ENCODE measurements around the gene MLX. TPM values are rescaled to one million over a fixed set of nuclear protein-coding genes. Genes with fewer than 3 reads are reported as not detected.

Gene MLX
- total and polyA plus RNA-seq, 2 donors (not counting 1 experiment from before 2014, with no cell fraction given): 36.2 to 49.3 TPM

- Histone ChIP-seq H3K36me3 (ENCODE audit: control insufficient read depth, insufficient read depth, low read length) (peaks cover 14% of the 10 kb centered on the region), H4K20me1 (ENCODE audit: control insufficient read depth, extremely low read depth, insufficient read depth, low read length) (no peaks in the 10 kb centered on the region), H3K9ac (ENCODE audit: insufficient read depth, low read length) (no peak overlapping the region), H3K4me1 (ENCODE audit: control insufficient read depth, extremely low read depth, insufficient read depth, low read length) (no peaks in the 10 kb centered on the region), H3K79me2 (ENCODE audit: control insufficient read depth, insufficient read depth, low read length) (no peaks in the 10 kb centered on the region), H3K27me3 (ENCODE audit: control insufficient read depth, insufficient read depth, low read length) (no peaks in the 10 kb centered on the region), H3K4me3 (replicated peaks in 1 of 4; ENCODE audit: control extremely low read depth in 1 of 4, insufficient read depth in 1 of 4, low read depth in 3 of 4, low read length in 4 of 4) (no peak overlapping the region), H3K9me3 (ENCODE audit: control insufficient read depth, insufficient read depth, low read depth, low read length) (no peaks in the 10 kb centered on the region), H3K4me2 (ENCODE audit: extremely low read depth, insufficient read depth, low read length) (no peak overlapping the region), H2AFZ (ENCODE audit: low read length) (no peak overlapping the region), H3K27ac (ENCODE audit: insufficient read depth, low read length) (no peak overlapping the region)
- TF ChIP-seq EZH2 (IDR thresholded peaks at IDR 0.05; ENCODE audit: low read length, missing control alignments): no peak
- no peak for TF ChIP-seq CTCF (conservative IDR thresholded peaks at IDR 0.05 in 1 of 2, IDR thresholded peaks at IDR 0.05 in 1 of 2; ENCODE audit: low read depth in 1 of 2, low read length in 2 of 2)
- DNase-seq (ENCODE audit: low read depth in 2 of 2): no peak
Observed at GRCh38 chr17:42586514-42587230, 19.8 kb downstream of the MLX start.

GRCh38 chr17:42590886-42591285, 24.0 kb downstream of the MLX start:
- no peak overlapping the region for H3K4me2 ChIP-seq (ENCODE audit: extremely low read depth, insufficient read depth, low read length)
- H2AFZ ChIP-seq (ENCODE audit: low read length): no peak overlapping the region
- DNase-seq (ENCODE audit: low read depth in 2 of 2): no peak
- no peaks in the 10 kb centered on the region for H4K20me1 ChIP-seq (ENCODE audit: control insufficient read depth, extremely low read depth, insufficient read depth, low read length)
- no peaks in the 10 kb centered on the region for H3K79me2 ChIP-seq (ENCODE audit: control insufficient read depth, insufficient read depth, low read length)
- no peaks in the 10 kb centered on the region for H3K36me3 ChIP-seq (ENCODE audit: control insufficient read depth, insufficient read depth, low read length)
- H3K27me3 ChIP-seq (ENCODE audit: control insufficient read depth, insufficient read depth, low read length): no peaks in the 10 kb centered on the region
- no peak overlapping the region for H3K9ac ChIP-seq (ENCODE audit: insufficient read depth, low read length)
- H3K9me3 ChIP-seq (ENCODE audit: control insufficient read depth, insufficient read depth, low read depth, low read length): no peaks in the 10 kb centered on the region
- H3K27ac ChIP-seq (ENCODE audit: insufficient read depth, low read length): no peak overlapping the region
- TF ChIP-seq EZH2 (IDR thresholded peaks at IDR 0.05; ENCODE audit: low read length, missing control alignments): no peak
- no peak for TF ChIP-seq CTCF (conservative IDR thresholded peaks at IDR 0.05 in 1 of 2, IDR thresholded peaks at IDR 0.05 in 1 of 2; ENCODE audit: low read depth in 1 of 2, low read length in 2 of 2)
- H3K4me3 ChIP-seq (replicated peaks in 1 of 4; ENCODE audit: control extremely low read depth in 1 of 4, insufficient read depth in 1 of 4, low read depth in 3 of 4, low read length in 4 of 4): no peak overlapping the region
- no peaks in the 10 kb centered on the region for H3K4me1 ChIP-seq (ENCODE audit: control insufficient read depth, extremely low read depth, insufficient read depth, low read length)

- no peak overlapping the region for H3K27ac ChIP-seq (ENCODE audit: insufficient read depth, low read length)
- no peak overlapping the region for H2AFZ ChIP-seq (ENCODE audit: low read length)
- no peak overlapping the region for H3K4me2 ChIP-seq (ENCODE audit: extremely low read depth, insufficient read depth, low read length)
- no peak overlapping the region for H3K4me3 ChIP-seq (replicated peaks in 1 of 4; ENCODE audit: control extremely low read depth in 1 of 4, insufficient read depth in 1 of 4, low read depth in 3 of 4, low read length in 4 of 4)
- no peaks in the 10 kb centered on the region for H3K79me2 ChIP-seq (ENCODE audit: control insufficient read depth, insufficient read depth, low read length)
- H3K9me3 ChIP-seq (ENCODE audit: control insufficient read depth, insufficient read depth, low read depth, low read length): no peaks in the 10 kb centered on the region
- H3K9ac ChIP-seq (ENCODE audit: insufficient read depth, low read length): no peak overlapping the region
- H3K27me3 ChIP-seq (ENCODE audit: control insufficient read depth, insufficient read depth, low read length): no peaks in the 10 kb centered on the region
- no peaks in the 10 kb centered on the region for H4K20me1 ChIP-seq (ENCODE audit: control insufficient read depth, extremely low read depth, insufficient read depth, low read length)
- no peak for DNase-seq (ENCODE audit: low read depth in 2 of 2)
- no peaks in the 10 kb centered on the region for H3K4me1 ChIP-seq (ENCODE audit: control insufficient read depth, extremely low read depth, insufficient read depth, low read length)
- no peak for TF ChIP-seq EZH2 (IDR thresholded peaks at IDR 0.05; ENCODE audit: low read length, missing control alignments)
- no peaks in the 10 kb centered on the region for H3K36me3 ChIP-seq (ENCODE audit: control insufficient read depth, insufficient read depth, low read length)
Observed at GRCh38 chr17:42591411-42591810, 24.5 kb downstream of the MLX start.

Data from fibroblast of lung (primary cell).